Erythroblast (primary cell): ENCODE measurements around the gene RHEBL1.

Experiments
- DNase-seq, 2 experiments: peaks; one replicate each; lab custom pipeline; 2025; lab: John Stamatoyannopoulos, UW
- GATA1 ChIP-seq: IDR thresholded peaks from 2 replicates; pipeline ENCODE4 v1.6.1; 2011; ENCODE audit warnings: low read depth, mild to moderate bottlenecking, control low read depth, low read length, moderate library complexity
- POLR2A ChIP-seq: IDR thresholded peaks from 2 replicates; pipeline ENCODE4 v1.6.1; 2011; ENCODE audit warnings: mild to moderate bottlenecking, low read length

RHEBL1 gene

GRCh38 chr12:49032276-49032675 lies 37.5 kb downstream of the RHEBL1 start:
- DNase-seq: no peak
- TF ChIP-seq GATA1 (no peak), POLR2A (no peak)

GRCh38 chr12:49031573-49032161 lies 38.1 kb downstream of the RHEBL1 start:
- TF ChIP-seq GATA1: no peak
- TF ChIP-seq POLR2A: no peak
- no peak for DNase-seq

GRCh38 chr12:49030714-49031572 lies 38.8 kb downstream of the RHEBL1 start:
- TF ChIP-seq POLR2A (no peak), GATA1 (no peak)

GRCh38 chr12:49030119-49030518 lies 39.7 kb downstream of the RHEBL1 start:
- DNase-seq: no peak
- no peak for TF ChIP-seq GATA1

More at GRCh38 chr12:49030714-49031572, 38.8 kb downstream of the RHEBL1 start:
- DNase-seq: no peak

DNA sequence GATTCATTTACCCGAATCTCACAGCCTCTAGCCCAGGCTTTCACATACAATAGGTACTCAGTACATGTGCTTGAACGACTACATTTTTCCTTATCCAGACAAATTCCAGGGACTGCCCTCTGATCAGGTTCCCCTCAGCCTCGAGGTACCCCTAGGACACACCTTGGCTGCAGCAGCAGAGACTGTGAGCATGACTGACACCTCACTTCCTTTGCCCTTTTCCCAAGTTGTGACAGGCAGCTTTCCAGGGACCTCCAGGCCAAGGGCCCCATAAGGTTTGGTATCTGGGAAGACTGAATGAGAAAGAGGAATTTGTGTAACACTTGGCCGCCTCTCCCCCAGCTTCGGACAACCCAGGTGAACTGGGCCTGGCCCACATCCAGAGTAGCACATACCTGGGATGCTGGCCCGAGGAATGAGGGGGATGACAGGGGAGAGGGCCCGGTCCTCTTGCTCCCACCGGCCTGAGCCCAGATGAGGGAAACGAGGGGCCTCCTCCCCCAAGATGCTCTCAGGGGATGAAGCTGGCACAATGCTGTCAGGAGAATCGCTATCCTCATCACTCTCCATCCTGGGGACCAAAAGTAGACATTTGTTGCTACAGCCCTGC lies 41.0 kb downstream of the RHEBL1 start:
- DNase-seq: no peak
- TF ChIP-seq GATA1: no peak
- no peak for TF ChIP-seq POLR2A

GRCh38 chr12:49027846-49028555 lies 41.8 kb downstream of the RHEBL1 start:
- no peak for TF ChIP-seq GATA1
- TF ChIP-seq POLR2A: no peak
- DNase-seq: no peak

GRCh38 chr12:49026678-49027480 lies 42.9 kb downstream of the RHEBL1 start:
- no peak for TF ChIP-seq GATA1
- no peak for TF ChIP-seq POLR2A
- no peak for DNase-seq

- TF ChIP-seq POLR2A (no peak), GATA1 (no peak)
- no peak for DNase-seq
Observed at GRCh38 chr12:49026101-49026500, 43.7 kb downstream of the RHEBL1 start.

DNA sequence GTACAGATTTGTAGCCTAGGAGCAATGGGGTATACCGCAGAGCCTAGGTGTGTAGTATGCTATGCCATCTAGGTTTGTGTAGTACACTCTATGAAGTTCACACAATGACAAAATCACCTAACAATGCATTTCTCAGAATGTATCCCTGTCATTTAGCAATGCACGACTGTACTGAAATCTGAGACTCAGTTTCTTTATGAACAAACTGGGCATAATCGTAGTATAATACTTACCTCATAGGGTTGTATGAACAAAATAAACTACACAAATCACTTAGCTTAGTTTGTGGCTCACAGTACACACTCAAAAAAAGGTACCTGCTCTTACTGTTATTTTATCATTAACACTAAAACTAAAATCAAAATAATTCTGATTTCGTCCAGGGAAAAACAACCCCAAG lies 44.3 kb downstream of the RHEBL1 start:
- TF ChIP-seq GATA1 (no peak), POLR2A (no peak)

GRCh38 chr12:49024543-49024942 lies 45.2 kb downstream of the RHEBL1 start:
- TF ChIP-seq POLR2A: no peak
- TF ChIP-seq GATA1: no peak
- no peak for DNase-seq

More for the DNA sequence above, 44.3 kb downstream of the RHEBL1 start:
- no peak for DNase-seq

GRCh38 chr12:49023812-49024211 lies 46.0 kb downstream of the RHEBL1 start:
- no peak for DNase-seq
- no peak for TF ChIP-seq GATA1
- no peak for TF ChIP-seq POLR2A

DNA sequence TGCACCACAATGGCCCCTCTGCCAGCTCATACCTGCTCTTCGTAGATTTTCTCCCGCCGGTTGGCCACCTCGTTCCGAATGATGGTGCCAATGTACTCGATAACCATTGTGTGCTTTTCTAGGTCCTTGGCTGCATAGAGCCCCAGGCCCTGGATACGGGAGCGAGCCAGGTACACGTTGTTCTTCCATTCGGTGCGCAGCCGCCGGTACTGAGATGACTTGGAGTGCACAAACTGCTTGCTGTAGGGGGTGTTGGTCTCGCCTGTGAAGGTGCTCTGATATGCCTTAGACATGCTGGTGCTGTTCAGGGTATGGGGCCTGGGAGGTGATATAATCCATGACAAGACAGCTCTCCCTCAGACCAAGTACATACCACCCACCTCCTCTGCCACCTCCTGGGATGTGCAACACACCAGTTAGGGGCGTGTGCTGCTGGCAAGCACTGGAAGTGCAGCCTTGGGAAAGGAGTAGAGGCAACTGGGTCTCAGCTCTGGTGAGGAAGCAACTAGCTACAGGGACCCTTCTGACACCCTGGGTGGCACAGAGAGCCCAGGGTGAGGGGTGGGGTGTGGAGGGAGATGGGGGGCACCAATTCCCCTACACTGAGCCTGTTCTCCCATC lies 47.1 kb downstream of the RHEBL1 start:
- TF ChIP-seq GATA1 (no peak), POLR2A (no peak)
- no peak for DNase-seq

DNA sequence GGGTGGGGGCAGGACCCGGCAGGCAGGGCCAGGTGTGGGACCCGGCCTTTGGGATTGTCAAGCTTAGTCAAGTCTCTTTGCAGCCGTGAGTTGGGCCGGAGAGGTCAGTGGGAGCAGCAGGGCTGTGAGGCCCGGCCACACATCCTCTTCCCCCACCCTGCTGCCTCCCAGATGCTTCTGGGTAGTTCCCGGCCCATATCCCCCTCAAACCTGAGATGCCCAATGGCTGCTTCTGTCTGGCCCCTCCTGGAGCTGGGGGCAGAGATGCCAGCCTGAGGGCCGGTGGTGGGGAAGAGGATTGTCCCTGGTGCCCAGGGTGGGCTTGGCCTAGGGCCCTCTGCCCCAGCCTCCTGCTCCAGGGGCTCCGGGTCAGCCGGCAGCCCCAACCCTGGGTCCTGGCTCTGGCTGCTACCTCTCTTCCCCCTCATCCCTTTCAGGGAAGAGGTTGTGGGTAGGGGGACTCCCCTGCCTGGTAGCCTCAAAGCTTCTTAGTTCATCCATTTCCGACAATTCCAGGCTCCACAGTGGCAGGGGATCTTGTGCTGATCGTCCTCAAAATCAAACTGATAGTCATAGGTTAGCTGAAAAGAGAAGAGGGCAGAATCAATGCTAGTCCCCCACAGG lies 48.4 kb downstream of the RHEBL1 start:
- no peak for DNase-seq
- no peak for TF ChIP-seq GATA1
